A673 (cell line): Measurements from ENCODE around the gene CTXND2. TPM values are rescaled to one million over a fixed set of nuclear protein-coding genes. Genes with fewer than 3 reads are reported as not detected.
"Not testable (repeated sequence)": the region's sequence is repeated elsewhere in the genome, so short reads cannot be mapped to it uniquely, and the experiment has no call there.

ENCODE experiments used
- BruUV-seq: library from RNA; stranded (reverse); fragments of 400-500 nt; replicated peaks from 2 replicates; lab custom pipeline; 2021; lab: Mats Ljungman, UMichigan
- CTCF ChIA-PET: fragments of 300-600 bp; sonication (Branson Sonifier 250); formaldehyde crosslinking; loops from one replicate; lab custom pipeline; 2022; ENCODE audit warnings: antibody characterized with exemption; lab: Charles Lee
- POLR2A ChIA-PET: fragments of 300-600 bp; sonication (Branson Sonifier 250); formaldehyde crosslinking; loops from one replicate; lab custom pipeline; 2022; ENCODE audit warnings: antibody characterized with exemption; ENCODE audit not compliant: low non-redundant PET; lab: Charles Lee
- DNase-seq: peaks from one replicate; pipeline ENCODE4 v3.0.0-alpha.2; 2015; ENCODE audit warnings: low spot score
- H3K27ac ChIP-seq: fragments of 200-600 bp; sonication (generic); 2 replicates; pipeline ENCODE4 v1.5.1; 2016; ENCODE audit warnings: mixed run types, low read depth, mild to moderate bottlenecking, mixed read lengths, antibody characterized with exemption, low read length; ENCODE audit not compliant: poor library complexity, severe bottlenecking
- H3K27me3 ChIP-seq: fragments of 200-600 bp; sonication (generic); replicated peaks from 2 replicates; pipeline ENCODE4 v1.6.1; 2017; ENCODE audit warnings: mixed run types, low read depth, mild to moderate bottlenecking, mixed read lengths, antibody characterized with exemption, low read length; ENCODE audit not compliant: insufficient read depth, poor library complexity
- H3K36me3 ChIP-seq: fragments of 200-600 bp; sonication (generic); 2 replicates; pipeline ENCODE4 v1.6.1; 2016; ENCODE audit warnings: mixed run types, mild to moderate bottlenecking, mixed read lengths, antibody characterized with exemption, low read length; ENCODE audit not compliant: insufficient read depth, poor library complexity, severe bottlenecking
- H3K4me1 ChIP-seq: fragments of 200-600 bp; sonication (generic); 2 replicates; pipeline ENCODE4 v1.6.1; 2017; ENCODE audit warnings: mixed run types, mild to moderate bottlenecking, mixed read lengths, antibody characterized with exemption, low read length; ENCODE audit not compliant: insufficient read depth, poor library complexity, severe bottlenecking
- H3K4me3 ChIP-seq: fragments of 200-600 bp; sonication (generic); 2 replicates; pipeline ENCODE4 v1.5.1; 2016; ENCODE audit warnings: low read depth, mixed run types, mild to moderate bottlenecking, mixed read lengths, low read length; ENCODE audit not compliant: poor library complexity, severe bottlenecking
- H3K9me3 ChIP-seq: fragments of 200-600 bp; sonication (generic); 2 replicates; pipeline ENCODE4 v1.6.1; 2016; ENCODE audit warnings: mixed run types, low read depth, mild to moderate bottlenecking, mixed read lengths, antibody characterized with exemption, low read length; ENCODE audit not compliant: poor library complexity, severe bottlenecking
- CTCF ChIP-seq: fragments of 300-800, 200-600 bp; sonication (generic); conservative IDR thresholded peaks from 2 replicates; pipeline ENCODE4 v1.5.1; 2017; ENCODE audit warnings: low read depth, mild to moderate bottlenecking, antibody characterized with exemption, low read length, moderate library complexity, mixed read lengths
- EZH2 ChIP-seq: fragments of 200-600 bp; sonication (generic); IDR thresholded peaks from 2 replicates; pipeline ENCODE4 v1.6.1; 2017; ENCODE audit warnings: borderline replicate concordance, low read depth, mild to moderate bottlenecking, mixed read lengths, antibody characterized with exemption, low read length; ENCODE audit not compliant: poor library complexity, severe bottlenecking
- intact Hi-C: fragments of 100-400 bp; cut with micrococcal nuclease; formaldehyde crosslinking; loops from one replicate; pipeline ENCODE4 v1.10.0; 2022; ENCODE audit not compliant: unreplicated experiment
- total RNA-seq: library from RNA; stranded (reverse); gene quantifications from 2 replicates; pipeline ENCODE4 v1.2.3, GENCODE V29; 2021

The CTXND2 gene
- total RNA-seq, 1 experiment from 2014 or later: not detected

- no TSS peak for BruUV-seq
- intact Hi-C loops: loop anchor here (10.0 kb wide), 1 partner anchor 303 kb away; the partner anchor contains the start of gene ENSA
- H3K36me3 ChIP-seq: peaks cover 48% of the 10 kb centered on the region
- TF ChIP-seq CTCF (no peak), EZH2 (no peak)
- H3K4me1 ChIP-seq: peaks cover 4% of the 10 kb centered on the region
- H3K4me3 ChIP-seq: no peak overlapping the region
- H3K27me3 ChIP-seq: no peaks in the 10 kb centered on the region
- peaks cover 7% of the 10 kb centered on the region for H3K9me3 ChIP-seq
- CTCF ChIA-PET: no interaction called here
- H3K27ac ChIP-seq: no peak overlapping the region
- POLR2A ChIA-PET: no interaction called here
- no peak for DNase-seq
Observed at GRCh38 chr1:150927624-150928023, 40.7 kb downstream of the CTXND2 start.

- POLR2A ChIA-PET: no interaction called here
- no peak for TF ChIP-seq EZH2
- no peak for TF ChIP-seq CTCF
- Histone ChIP-seq H3K9me3 (peaks cover 7% of the 10 kb centered on the region), H3K4me1 (peaks cover 3% of the 10 kb centered on the region), H3K4me3 (no peak overlapping the region), H3K36me3 (peaks cover 54% of the 10 kb centered on the region), H3K27ac (no peak overlapping the region), H3K27me3 (no peaks in the 10 kb centered on the region)
- CTCF ChIA-PET: no interaction called here
- no peak for DNase-seq
- no TSS peak for BruUV-seq
- intact Hi-C loops: loop anchor here (10.0 kb wide), 1 partner anchor 303 kb away; the partner anchor contains the start of gene ENSA
Observed at GRCh38 chr1:150928286-150928685, 41.4 kb downstream of the CTXND2 start.

GRCh38 chr1:150928775-150929174 lies 41.8 kb downstream of the CTXND2 start:
- CTCF ChIA-PET, H3K27ac ChIP-seq, H3K4me3 ChIP-seq, H3K27me3 ChIP-seq, BruUV-seq, DNase-seq, H3K4me1 ChIP-seq, H3K9me3 ChIP-seq, POLR2A ChIA-PET: not testable (repeated sequence)
- intact Hi-C loops: loop anchor here (10.0 kb wide), 1 partner anchor 304 kb away; the partner anchor contains the start of gene ENSA
- H3K36me3 ChIP-seq: peaks cover 54% of the 10 kb centered on the region

- CTCF ChIA-PET: no interaction called here
- H3K4me3 ChIP-seq: no peak overlapping the region
- DNase-seq: peak; percentile 31
- H3K9me3 ChIP-seq: peaks cover 7% of the 10 kb centered on the region
- intact Hi-C loops: no loop called here
- POLR2A ChIA-PET: no interaction called here
- no peak for TF ChIP-seq EZH2
- TF ChIP-seq CTCF: no peak
- H3K27ac ChIP-seq: no peak overlapping the region
- peaks cover 60% of the 10 kb centered on the region for H3K36me3 ChIP-seq
- H3K4me1 ChIP-seq: peaks cover 3% of the 10 kb centered on the region
- no TSS peak for BruUV-seq
- H3K27me3 ChIP-seq: no peaks in the 10 kb centered on the region
Observed at GRCh38 chr1:150931773-150932172, 44.8 kb downstream of the CTXND2 start.
